Measurements from ENCODE around the gene PDLIM7.

GRCh38 chr5:177471610-177472356 lies 25.6 kb downstream of the PDLIM7 start:
- no peak for TF ChIP-seq FOXM1 (IDR thresholded peaks at IDR 0.05; ENCODE audit: borderline replicate concordance, low read depth)
- no peak for TF ChIP-seq MAX (IDR thresholded peaks at IDR 0.05)
- no peak for TF ChIP-seq YY1 (IDR thresholded peaks at IDR 0.05; ENCODE audit: low read depth)
- TF ChIP-seq RAD21 (IDR thresholded peaks at IDR 0.05; ENCODE audit: low read depth): no peak
- TF ChIP-seq EP300 (IDR thresholded peaks at IDR 0.05; ENCODE audit: borderline replicate concordance): no peak
